Measurements from ENCODE around the gene RHBDD1. TPM values are rescaled to one million over a fixed set of nuclear protein-coding genes. Genes with fewer than 3 reads are reported as not detected.

The RHBDD1 gene
- total and polyA plus RNA-seq, 8 donors: 22.8 to 40.1 (median 25.3) TPM

- no peak for ATAC-seq
- no peak overlapping the region for H3K4me3 ChIP-seq
- no peak for TF ChIP-seq CTCF (IDR thresholded peaks at IDR 0.05)
- intact Hi-C loops (cut with DNase I): no loop called here
- no peaks in the 10 kb centered on the region for H3K27me3 ChIP-seq
- H3K27ac ChIP-seq: no peak overlapping the region
- DNase-seq: no peak
- H3K9me3 ChIP-seq: no peaks in the 10 kb centered on the region
- H3K36me3 ChIP-seq: peaks cover 0 to 4% of the 10 kb centered on the region in 2 donors
- no peaks in the 10 kb centered on the region for H3K4me1 ChIP-seq
These were observed 38.9 kb downstream of the RHBDD1 start for GRCh38 chr2:226874749-226875148.

- intact Hi-C loops (cut with DNase I): no loop called here
- no peak for ATAC-seq
These were observed 39.8 kb downstream of the RHBDD1 start for GRCh38 chr2:226875438-226876225.

GRCh38 chr2:226877491-226877890 is 41.6 kb downstream of the RHBDD1 start:
- Histone ChIP-seq H3K9me3 (no peaks in the 10 kb centered on the region), H3K4me1 (no peaks in the 10 kb centered on the region), H3K36me3 (peaks cover 0 to 4% of the 10 kb centered on the region in 2 donors), H3K27ac (no peak overlapping the region), H3K4me3 (no peak overlapping the region), H3K27me3 (no peaks in the 10 kb centered on the region)
- no peak for DNase-seq
- TF ChIP-seq CTCF (IDR thresholded peaks at IDR 0.05): no peak
- ATAC-seq: no peak
- intact Hi-C loops (cut with DNase I): no loop called here

More at GRCh38 chr2:226875438-226876225, 39.8 kb downstream of the RHBDD1 start:
- no peak for DNase-seq
- peaks cover 0 to 4% of the 10 kb centered on the region in 2 donors for H3K36me3 ChIP-seq
- no peaks in the 10 kb centered on the region for H3K9me3 ChIP-seq
- H3K4me3 ChIP-seq: no peak overlapping the region
- no peak for TF ChIP-seq CTCF (IDR thresholded peaks at IDR 0.05)
- no peaks in the 10 kb centered on the region for H3K27me3 ChIP-seq
- no peak overlapping the region for H3K27ac ChIP-seq
- H3K4me1 ChIP-seq: no peaks in the 10 kb centered on the region

GRCh38 chr2:226881287-226881686 is 45.4 kb downstream of the RHBDD1 start:
- no peak for DNase-seq
- Histone ChIP-seq H3K27me3 (no peaks in the 10 kb centered on the region), H3K4me1 (no peaks in the 10 kb centered on the region), H3K27ac (no peak overlapping the region), H3K9me3 (no peaks in the 10 kb centered on the region), H3K4me3 (no peak overlapping the region), H3K36me3 (peaks cover 0 to 4% of the 10 kb centered on the region in 2 donors)
- ATAC-seq: no peak
- TF ChIP-seq CTCF (IDR thresholded peaks at IDR 0.05): no peak
- intact Hi-C loops (cut with DNase I): no loop called here

GRCh38 chr2:226882606-226883005 is 46.8 kb downstream of the RHBDD1 start:
- Histone ChIP-seq H3K27me3 (no peaks in the 10 kb centered on the region), H3K9me3 (no peaks in the 10 kb centered on the region), H3K4me1 (no peaks in the 10 kb centered on the region), H3K27ac (no peak overlapping the region), H3K36me3 (peaks cover 0 to 4% of the 10 kb centered on the region in 2 donors), H3K4me3 (no peak overlapping the region)
- ATAC-seq (no peak), DNase-seq (no peak)
- no peak for TF ChIP-seq CTCF (IDR thresholded peaks at IDR 0.05)
- intact Hi-C loops (cut with DNase I): no loop called here
